ENCODE results near the gene ABHD1.

- TF ChIP-seq ZNF768 (tag by site-specific recombination; IDR thresholded peaks at IDR 0.05): no peak
- TF ChIP-seq ZNF530 (tag by site-specific recombination; IDR thresholded peaks at IDR 0.05; ENCODE audit: low read depth): no peak
- no peak for TF ChIP-seq ZNF610 (tag by site-specific recombination; IDR thresholded peaks at IDR 0.05; ENCODE audit: borderline replicate concordance)
- no peak for TF ChIP-seq ZBTB10 (tag by site-specific recombination; IDR thresholded peaks at IDR 0.05)
- TF ChIP-seq ZFP37 (tag by site-specific recombination; IDR thresholded peaks at IDR 0.05): no peak
- TF ChIP-seq ZNF571 (tag by site-specific recombination; IDR thresholded peaks at IDR 0.05): no peak
- no peak for TF ChIP-seq CTCF (tag by site-specific recombination; IDR thresholded peaks at IDR 0.05)
These were observed 28.6 kb downstream of the ABHD1 start for GRCh38 chr2:27152102-27152795.

Measured in HEK293 (cell line).